ENCODE data around the gene PHACTR1.

DNA sequence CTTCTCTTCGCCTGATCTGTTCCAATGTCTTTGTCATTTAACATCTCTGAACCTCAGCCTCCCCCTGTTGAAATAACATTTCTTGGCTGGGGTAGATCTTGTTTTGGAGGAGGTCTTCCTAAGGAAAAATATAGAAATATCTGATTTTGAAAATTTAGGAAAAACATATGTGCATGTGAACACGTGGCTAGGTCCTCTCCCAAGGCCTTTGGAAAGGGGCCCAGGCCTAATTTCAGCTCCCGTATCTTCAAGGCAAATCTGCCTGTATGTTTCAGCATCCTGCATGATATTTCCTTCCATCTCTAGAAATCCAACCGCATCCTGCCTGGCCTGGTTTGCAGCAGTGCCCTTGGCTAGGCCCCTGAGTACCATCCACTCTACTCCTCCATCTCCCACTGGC is 261.2 kb downstream of the PHACTR1 start:
- TF ChIP-seq POLR2A (IDR thresholded peaks at IDR 0.05; ENCODE audit: low read length), result no peak
- no peak for TF ChIP-seq GATA1 (IDR thresholded peaks at IDR 0.05; ENCODE audit: low read depth, low read length)
